Activated CD4-positive, alpha-beta T cell treated with anti-CD3 and anti-CD28 coated beads for 1 hour (primary cell): ENCODE data around the gene CALY.

Experiments used
- DNase-seq: peaks from one replicate; pipeline ENCODE4 v3.0.0-alpha.2; 2020

The CALY gene

DNA sequence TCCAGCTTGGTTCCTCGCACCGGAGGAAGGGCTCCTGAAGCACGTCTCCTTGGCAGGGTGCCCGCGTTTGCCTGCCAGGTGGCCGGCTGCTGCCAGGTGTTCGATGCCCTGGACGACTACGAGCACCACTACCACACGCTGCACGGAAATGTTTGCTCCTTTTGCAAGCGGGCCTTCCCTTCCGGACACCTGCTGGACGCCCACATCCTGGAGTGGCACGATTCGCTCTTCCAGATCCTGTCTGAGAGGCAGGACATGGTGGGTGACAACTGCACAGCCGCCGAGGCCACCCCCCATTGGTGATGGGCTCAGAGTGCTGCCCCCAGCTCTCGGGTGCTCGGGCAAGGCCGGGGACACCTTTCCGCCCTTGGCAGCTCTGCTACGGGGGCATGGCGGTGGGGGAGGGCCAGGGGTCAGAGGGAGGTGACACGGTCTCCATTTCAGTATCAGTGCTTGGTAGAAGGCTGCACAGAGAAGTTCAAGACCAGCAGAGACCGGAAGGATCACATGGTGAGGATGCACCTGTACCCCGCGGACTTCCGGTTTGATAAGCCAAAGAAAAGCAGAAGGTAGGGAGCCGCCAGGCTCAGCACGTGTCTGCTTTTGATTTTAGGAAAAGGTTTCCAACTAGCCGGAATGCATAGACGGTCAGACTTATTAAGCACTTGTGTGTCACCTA, 26.8 kb downstream of the CALY start:
- DNase-seq: no peak

DNA sequence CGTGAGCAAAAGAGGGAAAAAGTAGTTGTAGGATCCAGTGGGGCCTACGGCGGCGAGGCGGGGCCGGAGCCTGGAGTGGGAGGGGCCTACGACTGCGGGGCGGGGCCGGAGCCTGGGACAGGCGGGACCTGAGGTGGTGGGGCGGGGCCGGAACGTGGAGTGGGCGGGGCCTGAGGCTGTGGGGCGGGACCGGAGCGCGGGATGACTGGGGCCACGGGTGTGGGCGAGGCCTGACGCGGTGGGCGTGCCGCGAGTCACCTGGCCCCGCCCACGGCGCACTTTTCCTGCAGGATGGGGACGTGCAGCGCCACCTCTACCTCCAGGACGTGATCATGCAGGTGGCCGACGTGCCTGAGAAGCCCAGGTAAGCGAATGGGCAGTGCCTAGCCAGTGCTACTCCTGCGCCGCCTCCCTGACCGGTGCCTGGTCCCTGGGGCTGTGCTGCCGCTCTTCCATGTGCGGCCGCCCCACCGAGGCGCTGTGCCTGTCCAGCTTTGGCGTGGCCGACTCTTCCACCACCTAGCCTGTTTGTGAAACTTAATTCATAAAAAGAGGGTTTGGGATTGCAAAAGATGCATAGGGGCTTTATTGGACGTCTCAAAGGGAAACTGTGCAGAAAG, 27.5 kb downstream of the CALY start:
- peak; percentile 85 for DNase-seq

DNA sequence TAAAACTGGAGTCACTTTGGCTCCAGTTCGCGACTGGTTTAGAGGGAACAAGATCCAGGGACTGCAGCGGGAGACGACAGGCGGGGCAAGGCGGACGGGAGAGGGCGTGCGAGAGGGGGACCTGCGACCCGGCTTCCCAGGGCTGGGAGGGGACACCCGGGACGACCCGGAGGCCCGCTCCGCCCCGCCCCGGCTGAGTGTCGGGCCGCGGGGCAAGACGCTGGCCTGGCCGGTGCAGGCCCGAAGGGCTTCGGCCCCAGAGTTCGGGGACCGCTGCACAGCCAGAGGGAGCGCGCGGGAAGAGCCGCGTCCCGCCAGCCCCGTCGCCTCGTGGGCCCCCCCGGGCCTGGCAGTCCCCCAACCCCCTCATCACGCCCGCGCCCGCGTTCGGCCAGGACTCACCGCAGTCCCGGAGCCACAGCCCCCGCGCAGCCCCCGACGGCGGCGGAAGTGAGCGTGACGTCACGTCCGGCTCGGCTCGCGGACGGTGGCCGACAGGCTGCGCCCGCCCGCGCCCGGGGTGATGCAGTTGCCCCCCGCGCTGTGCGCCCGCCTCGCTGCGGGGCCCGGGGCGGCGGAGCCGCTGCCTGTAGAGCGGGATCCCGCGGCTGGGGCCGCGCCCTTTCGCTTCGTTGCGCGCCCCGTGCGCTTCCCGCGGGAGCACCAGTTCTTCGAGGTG, 28.1 kb downstream of the CALY start, which contains the start of the genes TUBGCP2 and ZNF511:
Gene TUBGCP2 (minus strand): TSS at position 452 of the 679 bp plus-strand sequence. CDS start 5,931 bp downstream, outside the sequence.
Gene ZNF511 (plus strand): TSS at position 494 of the 679 bp plus-strand sequence. CDS start 30 bp downstream, at position 524.
- DNase-seq: peak; percentile 84

DNA sequence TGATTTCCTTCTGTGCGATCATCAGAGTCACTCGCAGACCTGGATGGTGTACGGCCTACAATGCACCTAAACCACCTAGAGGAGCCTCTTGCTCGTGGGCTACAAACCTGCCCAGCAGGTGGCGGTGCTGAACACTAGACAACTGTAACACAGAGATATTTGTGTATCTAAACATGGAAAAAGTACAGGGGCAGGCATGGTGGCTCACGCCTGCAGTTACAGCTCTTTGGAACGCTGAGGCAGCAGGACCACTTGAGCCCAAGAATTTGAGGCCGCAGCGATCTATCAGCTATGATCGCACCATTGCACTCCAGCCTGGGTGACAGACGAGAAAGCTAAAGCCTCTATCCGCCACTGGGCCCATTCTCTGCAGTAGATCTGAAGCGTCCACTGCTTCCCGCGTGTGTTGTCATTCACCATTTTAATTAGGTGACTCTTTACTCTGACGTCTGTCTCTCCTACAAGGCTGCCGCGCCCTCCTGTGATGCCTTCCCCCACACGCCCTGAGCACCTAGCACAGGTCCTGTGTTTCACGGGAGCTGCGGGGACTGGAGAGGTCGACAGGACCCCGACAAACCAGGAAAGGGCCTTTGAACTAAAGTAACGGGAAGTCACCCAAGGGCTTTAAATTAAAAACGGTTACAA, 28.8 kb downstream of the CALY start:
- peak; percentile 80 for DNase-seq

- DNase-seq: no peak
Observed at GRCh38 chr10:133306941-133307379, 29.7 kb downstream of the CALY start.

GRCh38 chr10:133306097-133306476, 30.6 kb downstream of the CALY start:
- no peak for DNase-seq

DNA sequence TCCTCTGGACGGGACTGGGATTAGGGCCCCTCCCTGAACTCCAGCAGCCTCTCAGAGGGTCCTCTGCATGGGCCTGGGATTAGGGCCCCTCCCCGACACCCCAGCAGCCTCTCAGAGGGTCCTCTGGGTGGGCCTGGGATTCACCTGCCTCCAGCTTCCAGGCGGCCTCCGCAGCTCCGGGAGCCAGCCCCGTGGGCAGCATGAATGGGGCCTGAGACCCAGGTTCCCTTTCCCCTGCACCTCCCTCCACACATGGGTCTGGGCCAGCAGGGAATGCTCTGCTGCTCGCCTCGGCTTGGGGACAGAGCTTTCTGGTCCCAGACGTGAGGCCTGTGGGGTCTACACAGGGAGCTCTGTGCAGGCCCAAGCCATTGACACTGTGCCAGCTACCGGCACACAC, 33.5 kb downstream of the CALY start:
- no peak for DNase-seq

GRCh38 chr10:133302230-133302629, 34.5 kb downstream of the CALY start:
- no peak for DNase-seq

- DNase-seq: no peak
Observed at GRCh38 chr10:133299738-133300137, 37.0 kb downstream of the CALY start.

- DNase-seq: no peak
Observed at GRCh38 chr10:133299224-133299623, 37.5 kb downstream of the CALY start.

- DNase-seq: no peak
Observed at GRCh38 chr10:133298466-133298865, 38.2 kb downstream of the CALY start.

GRCh38 chr10:133297504-133297903, 39.2 kb downstream of the CALY start:
- no peak for DNase-seq

- no peak for DNase-seq
Observed at GRCh38 chr10:133295426-133296320, 41.0 kb downstream of the CALY start.

DNA sequence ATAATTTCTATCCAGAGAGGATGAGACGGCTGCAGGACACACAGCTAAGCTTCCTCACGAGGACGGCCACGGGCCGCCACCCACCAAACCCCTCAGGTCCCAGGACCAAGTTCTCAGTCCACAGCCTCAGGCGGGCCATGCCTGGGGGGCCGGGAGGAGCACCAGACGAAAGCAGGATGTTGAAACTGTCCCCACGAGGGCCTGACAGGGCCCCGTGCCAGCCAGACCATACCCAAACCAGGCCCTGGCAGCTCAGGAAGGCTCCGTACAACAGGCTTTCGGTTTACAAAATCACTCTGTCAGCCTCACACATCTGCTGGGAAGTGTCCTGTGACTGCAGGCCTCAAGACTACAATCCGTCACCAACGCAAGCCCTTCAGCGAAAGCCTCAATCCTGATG, 42.5 kb downstream of the CALY start:
- no peak for DNase-seq

DNA sequence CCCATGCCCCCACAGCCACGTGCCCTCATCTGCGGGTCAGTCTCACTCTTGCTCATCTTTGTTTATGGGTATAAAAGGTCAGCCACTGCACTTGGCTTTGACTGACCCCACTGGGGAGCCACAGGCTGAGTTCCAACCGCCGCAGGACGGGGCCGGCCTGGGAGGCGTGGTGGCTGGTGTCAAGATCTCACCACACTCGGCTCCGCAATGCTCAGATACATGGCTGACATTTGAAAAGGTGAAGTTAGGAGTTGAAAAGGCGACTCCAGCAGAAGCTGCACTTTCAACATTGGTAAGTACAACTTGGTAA, 42.9 kb downstream of the CALY start:
- DNase-seq: no peak

DNA sequence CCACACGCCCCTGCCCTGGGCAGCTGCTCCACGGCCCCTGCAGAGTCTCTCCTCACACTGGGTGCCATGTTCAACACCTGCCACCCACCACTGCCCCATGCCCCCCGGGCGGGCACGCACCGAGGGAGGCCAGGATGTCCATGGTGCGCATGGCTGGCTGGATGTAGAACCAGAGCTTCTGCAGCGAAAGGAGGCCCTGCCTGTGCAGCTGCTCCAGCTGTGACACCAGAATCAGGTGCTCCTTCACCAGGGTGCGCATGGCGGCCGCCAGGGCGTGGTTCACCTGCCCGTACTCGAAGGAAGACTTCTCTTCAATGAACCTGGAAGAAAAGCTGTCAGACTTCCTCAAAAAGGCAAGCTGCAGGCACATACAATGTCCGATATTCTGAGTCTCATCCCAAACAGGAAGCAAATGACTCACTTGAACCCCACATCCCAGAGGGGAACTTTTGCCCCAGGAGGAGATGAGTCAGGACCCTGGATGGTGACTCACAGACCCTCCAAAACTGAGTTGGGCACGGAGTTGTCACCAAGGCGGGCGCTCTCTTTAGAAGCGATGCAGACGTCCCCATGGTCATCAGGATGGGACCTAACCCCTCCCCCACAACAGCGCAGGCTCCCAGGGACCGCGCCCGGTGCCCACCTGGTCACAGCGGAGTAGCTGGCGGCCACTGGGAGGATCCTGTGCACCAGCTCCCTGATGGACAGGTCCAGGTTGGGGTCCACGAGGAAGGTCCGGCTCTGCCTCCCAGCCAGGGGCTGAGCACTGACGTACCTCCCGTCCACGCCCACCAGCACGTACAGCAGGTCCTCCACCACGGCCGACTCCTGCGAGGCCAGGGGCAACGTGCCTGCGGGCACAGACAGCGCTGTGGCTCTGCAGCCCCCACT, 43.5 kb downstream of the CALY start:
- no peak for DNase-seq

DNA sequence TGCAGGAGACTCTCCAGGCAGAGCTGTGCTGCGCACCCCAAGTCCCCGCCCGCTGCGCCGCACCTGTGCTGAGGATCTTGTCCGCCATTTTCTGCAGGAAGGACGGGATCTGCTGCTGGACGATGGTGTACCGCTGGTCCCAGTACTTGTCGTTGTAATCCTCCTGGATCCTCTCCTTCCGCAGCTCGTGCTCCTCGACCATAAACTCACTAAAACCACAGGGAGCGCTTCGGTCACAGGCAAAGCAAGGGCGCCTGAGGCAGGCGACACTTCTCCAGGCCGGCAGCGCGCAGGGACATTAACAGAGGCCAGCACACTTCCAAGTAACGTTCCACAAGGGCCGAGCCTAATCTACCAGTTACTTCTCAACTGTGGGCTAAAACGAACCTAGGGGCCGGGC, 46.9 kb downstream of the CALY start:
- no peak for DNase-seq

DNA sequence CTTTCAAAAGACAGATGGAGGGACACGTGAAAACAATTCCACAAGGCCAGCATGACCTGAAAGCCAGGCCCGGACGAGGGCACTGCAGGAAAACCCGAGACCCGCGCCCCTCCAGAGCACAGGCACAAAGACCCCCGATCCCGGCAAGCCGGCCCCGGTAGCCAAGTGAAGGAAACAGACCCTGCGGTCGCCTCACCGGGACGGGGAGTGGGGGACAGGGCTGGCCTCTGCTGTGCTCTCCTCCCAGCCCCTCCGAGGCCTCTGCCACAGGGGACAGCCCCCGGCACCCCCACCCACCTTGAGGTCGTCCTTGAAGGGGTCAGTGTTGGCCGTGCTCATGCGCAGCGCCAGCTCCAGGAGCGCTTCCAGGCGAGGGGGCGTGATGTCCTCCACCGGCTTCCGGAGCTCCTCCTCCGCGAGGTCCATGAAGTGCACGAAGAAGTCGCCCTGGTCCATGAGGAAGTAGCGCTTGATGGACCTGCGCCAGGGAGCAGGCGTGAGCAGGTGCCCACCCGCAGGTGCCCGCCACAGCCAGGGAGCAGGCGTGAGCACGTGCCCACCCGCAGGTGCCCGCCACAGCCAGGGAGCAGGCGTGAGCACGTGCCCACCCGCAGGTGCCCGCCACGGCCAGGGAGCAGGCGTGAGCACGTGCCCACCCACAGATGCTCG, 48.7 kb downstream of the CALY start:
- DNase-seq: no peak

GRCh38 chr10:133286366-133286765, 50.3 kb downstream of the CALY start:
- no peak for DNase-seq

GRCh38 chr10:133285217-133285616, 51.5 kb downstream of the CALY start:
- no peak for DNase-seq

DNA sequence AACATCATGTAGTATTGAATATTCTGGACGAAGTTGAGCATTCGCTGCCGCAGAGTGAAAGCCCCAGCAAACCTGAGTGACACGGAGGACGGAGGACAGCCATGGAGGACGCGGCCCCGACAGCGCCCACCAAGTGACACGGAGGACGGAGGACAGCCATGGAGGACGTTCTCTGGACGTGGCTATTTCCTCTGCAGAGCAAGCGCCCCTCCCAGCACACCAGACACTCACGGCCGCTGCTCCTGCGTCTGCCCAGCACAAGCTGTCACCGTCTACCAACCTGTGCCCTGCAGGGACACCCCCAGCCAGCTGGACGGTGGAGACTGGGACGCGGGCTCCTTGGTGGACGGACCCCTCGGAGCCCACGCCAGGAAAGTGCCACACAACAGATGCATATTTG, 52.8 kb downstream of the CALY start:
- DNase-seq: no peak
